ENCODE data around the gene SLC6A18. TPM values are rescaled to one million over a fixed set of nuclear protein-coding genes. Genes with fewer than 3 reads are reported as not detected.

Gene SLC6A18
- total and polyA plus RNA-seq, 9 of the 15 experiments (the other 6 are each of a cell fraction or from before 2014, with no cell fraction given): not detected

GRCh38 chr5:1199649-1200494 is 25.3 kb upstream of the SLC6A18 start (continued):
- 0 out of 2 replicates have a peak, but pooled peaks have one; percentile 19 for TF ChIP-seq ETS1 (conservative IDR thresholded peaks at IDR 0.05; ENCODE audit: control insufficient read depth, low read depth, low read length)
- peak; percentile 79; the same call in 1 of the 2 replicates for TF ChIP-seq LCOR (CRISPR knock-in tag; IDR thresholded peaks at IDR 0.05)
- TF ChIP-seq ZNF76 (CRISPR knock-in tag; IDR thresholded peaks at IDR 0.05; ENCODE audit: borderline replicate concordance): peak; percentile 87; the same call in 1 of the 2 replicates
- TF ChIP-seq PRMT5 (CRISPR knock-in tag; IDR thresholded peaks at IDR 0.05): no peak
- TF ChIP-seq GABPA (tag; conservative IDR thresholded peaks at IDR 0.05; ENCODE audit: low read depth): peak; percentile 61; the same call in 1 of the 2 replicates
- no peak for TF ChIP-seq HNRNPH1 (optimal IDR thresholded peaks at IDR 0.05; ENCODE audit: low read depth, low read length)
- TF ChIP-seq ZNF512 (tag; IDR thresholded peaks at IDR 0.05): peak; percentile 94
- TF ChIP-seq ZNF354B (CRISPR knock-in tag; IDR thresholded peaks at IDR 0.05): peak; percentile 54; the same call in 1 of the 2 replicates
- TF ChIP-seq PTRF (tag; IDR thresholded peaks at IDR 0.05): peak; percentile 17; the same call in 1 of the 2 replicates
- no peak for TF ChIP-seq SAFB2 (IDR thresholded peaks at IDR 0.05; ENCODE audit: borderline replicate concordance, low read depth, low read length, severe bottlenecking)
- TF ChIP-seq POLR3A (IDR thresholded peaks at IDR 0.05; ENCODE audit: borderline replicate concordance, extremely low read depth, insufficient read depth, insufficient read length): no peak
- no peak for TF ChIP-seq HES1 (IDR thresholded peaks at IDR 0.05; ENCODE audit: low read depth)
- no peak for TF ChIP-seq BRF1 (IDR thresholded peaks at IDR 0.05; ENCODE audit: borderline replicate concordance, extremely low read depth, insufficient read length)
- TF ChIP-seq RBBP5 (IDR thresholded peaks at IDR 0.05; ENCODE audit: borderline replicate concordance, insufficient read depth, low read length, poor library complexity, severe bottlenecking): no peak
- no peak for TF ChIP-seq SRSF3 (IDR thresholded peaks at IDR 0.05; ENCODE audit: insufficient read depth, low read length)
- TF ChIP-seq ZBTB1 (CRISPR knock-in tag; IDR thresholded peaks at IDR 0.05; ENCODE audit: borderline replicate concordance, low read depth): no peak
- TF ChIP-seq ARID2 (IDR thresholded peaks at IDR 0.05): no peak; the same call in 1 of the 2 replicates
- 0 out of 2 replicates have a peak, but pooled peaks have one; percentile 38 for TF ChIP-seq ZNF695 (CRISPR knock-in tag; IDR thresholded peaks at IDR 0.05)
- no peak for TF ChIP-seq E2F4 (CRISPR knock-in tag; IDR thresholded peaks at IDR 0.05; ENCODE audit: low read depth)
- no peak for TF ChIP-seq ZNF184 (CRISPR knock-in tag; IDR thresholded peaks at IDR 0.05)
- 0 out of 2 replicates have a peak, but pooled peaks have one; percentile 30 for TF ChIP-seq RHOXF2B (CRISPR knock-in tag; conservative IDR thresholded peaks at IDR 0.05)
- no peak for TF ChIP-seq EZH2 (IDR thresholded peaks at IDR 0.05; ENCODE audit: borderline replicate concordance, low read depth, low read length)

All from K562 (cell line).